Skin epidermis (tissue), 12 donors: ENCODE data around the gene ACADSB.

ENCODE experiments used
- H3K27ac ChIP-seq, 21 experiments: fragments of 200-600 bp; sonication (generic) in 11 of 21; one replicate each; pipeline ENCODE4 v1.5.0; 2020; ENCODE audit warnings: mild to moderate bottlenecking in 3 of 21, inconsistent platforms in 2 of 21, moderate library complexity in 2 of 21
- H3K4me3 ChIP-seq, 7 experiments: fragments of 200-600 bp; sonication (generic) in 2 of 7; one replicate each; pipeline ENCODE4 v1.5.0; 2020; ENCODE audit warnings: inconsistent platforms in 2 of 7, mild to moderate bottlenecking in 2 of 7, moderate library complexity in 1 of 7

Gene ACADSB

DNA sequence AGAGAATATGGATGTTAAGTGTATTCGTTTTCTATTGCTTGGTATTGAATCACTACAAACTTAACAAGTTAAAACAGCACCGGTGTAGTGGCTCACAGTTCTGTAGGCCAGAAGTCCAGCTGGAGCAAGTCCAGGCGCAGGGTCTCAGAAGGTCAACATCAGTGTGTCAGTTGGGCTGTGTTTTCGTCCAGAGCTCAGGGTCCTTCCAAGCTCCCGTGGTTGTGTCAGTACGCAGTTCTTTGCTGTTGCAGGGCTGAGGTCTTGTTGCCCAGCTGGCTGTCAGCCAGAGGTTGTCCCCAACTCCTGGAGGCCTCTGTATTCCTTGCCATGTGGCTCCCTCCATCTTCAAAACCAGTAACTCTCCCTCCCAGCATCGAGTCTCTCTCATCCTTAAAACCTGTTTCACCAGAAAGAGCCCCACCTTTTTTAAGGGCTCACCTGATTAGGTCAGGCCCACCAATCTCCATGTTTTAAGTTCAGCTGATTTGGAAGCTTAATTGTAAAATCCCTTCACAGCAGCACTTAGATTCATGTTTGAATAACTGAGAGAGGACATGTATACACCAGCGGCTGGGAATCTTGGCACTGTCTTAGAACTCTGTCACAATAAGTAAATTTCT is 26.8 kb downstream of the ACADSB start:
- no peak overlapping the region for H3K27ac ChIP-seq
- H3K4me3 ChIP-seq, result no peak overlapping the region

DNA sequence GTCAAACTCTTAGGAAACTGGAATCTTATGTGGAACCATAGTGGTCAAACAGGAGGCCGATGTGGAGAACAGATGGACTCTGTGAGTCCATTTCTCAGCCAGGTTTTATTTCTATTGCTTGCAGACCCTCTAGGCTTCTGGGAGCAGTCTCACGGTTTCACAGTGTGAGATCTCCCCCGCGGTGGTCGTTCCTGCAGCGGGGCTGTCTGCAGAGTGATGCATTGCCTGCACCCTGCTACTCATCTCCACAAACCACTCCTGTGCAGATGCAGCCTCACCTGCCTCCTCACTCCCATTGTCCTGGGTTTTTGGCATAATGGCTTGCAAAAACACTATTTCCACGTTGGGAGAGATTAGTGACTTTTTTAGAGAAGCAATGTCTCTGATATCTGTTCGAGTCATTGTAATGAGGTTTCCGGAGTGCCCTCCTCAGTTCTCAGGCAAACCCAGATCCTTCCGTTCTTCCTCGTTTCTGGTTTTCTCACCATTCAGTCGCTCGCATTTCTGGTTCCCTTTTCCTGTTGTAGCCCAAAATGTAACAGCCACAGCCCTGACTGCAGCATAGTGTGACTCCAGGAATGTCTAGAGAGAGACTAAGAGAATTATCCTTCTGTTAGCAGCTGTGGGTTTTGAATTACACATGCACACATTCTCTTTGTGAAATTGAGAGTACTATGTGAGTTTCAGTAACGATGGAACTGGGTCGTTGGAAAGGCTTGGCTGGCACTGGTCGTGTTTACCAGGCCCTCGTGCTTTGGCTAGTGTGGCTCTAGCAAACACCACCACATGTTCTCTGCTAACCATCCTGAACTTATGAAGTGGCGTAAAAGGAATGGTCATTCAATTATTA is 30.2 kb downstream of the ACADSB start:
- no peak overlapping the region for H3K4me3 ChIP-seq
- no peak overlapping the region for H3K27ac ChIP-seq

DNA sequence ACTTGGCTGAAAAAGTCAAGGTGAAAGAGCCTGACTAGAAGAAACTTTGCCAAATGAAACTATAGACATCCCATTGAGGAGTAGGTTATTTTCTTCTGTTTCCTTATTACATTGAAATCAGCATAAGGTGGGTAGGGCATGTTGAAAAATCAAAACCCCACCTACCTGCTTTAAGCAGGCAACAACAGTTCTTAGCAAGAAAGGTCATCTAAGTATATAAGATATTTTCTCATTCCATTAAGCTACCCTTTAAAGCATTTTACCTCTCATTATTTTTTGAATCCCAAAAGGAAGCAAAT is 30.8 kb downstream of the ACADSB start:
- no peak overlapping the region for H3K27ac ChIP-seq
- no peak overlapping the region for H3K4me3 ChIP-seq

DNA sequence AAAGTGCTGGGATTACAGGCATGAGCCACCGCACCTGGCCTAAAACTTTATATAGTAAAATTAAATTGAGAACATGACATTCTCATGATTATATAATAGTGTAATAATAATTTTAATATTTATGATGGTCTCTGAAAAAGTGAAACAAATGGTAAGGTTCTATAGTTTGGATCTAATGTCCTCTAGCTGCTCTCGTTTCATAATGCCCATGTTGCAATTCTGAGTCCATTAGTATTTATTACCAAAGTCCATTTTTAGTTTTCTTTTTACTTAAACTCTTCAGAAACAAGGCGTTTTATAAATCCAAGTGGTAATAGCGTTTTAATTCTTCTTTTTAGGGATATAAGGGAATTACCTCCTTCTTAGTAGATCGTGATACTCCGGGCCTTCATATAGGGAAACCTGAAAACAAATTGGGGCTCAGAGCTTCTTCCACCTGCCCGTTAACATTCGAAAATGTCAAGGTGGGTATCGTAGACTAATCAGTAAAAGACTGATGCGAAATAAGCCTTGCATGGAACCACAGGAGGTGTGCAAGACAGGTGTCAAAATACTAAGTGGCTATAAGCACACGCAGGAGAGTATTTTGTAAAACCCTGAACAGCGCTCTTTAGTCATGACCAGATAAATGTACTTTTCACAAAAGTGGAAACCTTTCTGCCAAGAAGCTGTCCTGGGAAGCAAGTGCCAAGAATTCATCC is 34.1 kb downstream of the ACADSB start:
- H3K27ac ChIP-seq, result no peak overlapping the region
- H3K4me3 ChIP-seq, result no peak overlapping the region

DNA sequence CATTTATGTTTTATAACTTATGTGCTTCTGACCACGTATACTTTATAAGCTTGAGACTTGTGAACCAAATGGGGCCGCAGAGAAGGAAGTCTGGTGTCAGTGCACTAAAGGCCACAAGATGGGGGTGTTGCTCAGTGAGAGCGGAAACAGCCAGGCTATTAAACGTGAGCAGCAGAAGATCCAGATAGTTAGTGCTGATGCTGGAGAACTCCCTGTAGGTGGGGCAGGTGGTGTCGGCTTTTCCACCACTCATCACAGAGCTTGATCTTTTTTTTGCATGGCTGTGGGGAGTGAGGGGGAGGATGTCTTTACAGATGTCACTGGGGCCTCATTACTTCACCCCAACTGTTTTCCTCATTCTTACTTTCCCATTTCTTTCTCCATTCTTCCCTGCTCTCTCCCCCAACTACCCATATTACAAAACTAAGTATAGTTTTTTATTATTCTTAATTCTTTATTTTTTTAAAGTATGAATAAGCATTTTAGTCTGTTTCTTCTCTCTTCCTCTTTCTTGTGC is 34.7 kb downstream of the ACADSB start:
- H3K4me3 ChIP-seq, result no peak overlapping the region
- H3K27ac ChIP-seq, result no peak overlapping the region

DNA sequence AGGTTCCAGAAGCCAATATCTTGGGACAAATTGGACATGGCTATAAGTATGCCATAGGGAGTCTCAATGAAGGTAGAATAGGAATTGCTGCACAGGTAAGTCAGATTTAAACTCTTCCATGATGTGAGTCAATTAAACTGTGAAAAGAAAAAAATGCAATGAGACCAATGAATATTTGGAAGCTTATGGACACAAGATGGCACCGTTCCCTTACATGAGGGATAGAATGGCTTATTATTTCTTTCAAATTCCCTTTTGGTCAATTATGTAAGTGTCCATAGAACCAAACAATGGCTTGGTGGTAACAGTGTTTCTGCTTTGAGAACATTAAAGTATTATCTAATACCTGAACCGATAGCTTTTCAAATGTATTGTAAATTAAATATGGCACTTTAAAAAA is 35.6 kb downstream of the ACADSB start:
- H3K4me3 ChIP-seq, result no peak overlapping the region
- H3K27ac ChIP-seq, result no peak overlapping the region

DNA sequence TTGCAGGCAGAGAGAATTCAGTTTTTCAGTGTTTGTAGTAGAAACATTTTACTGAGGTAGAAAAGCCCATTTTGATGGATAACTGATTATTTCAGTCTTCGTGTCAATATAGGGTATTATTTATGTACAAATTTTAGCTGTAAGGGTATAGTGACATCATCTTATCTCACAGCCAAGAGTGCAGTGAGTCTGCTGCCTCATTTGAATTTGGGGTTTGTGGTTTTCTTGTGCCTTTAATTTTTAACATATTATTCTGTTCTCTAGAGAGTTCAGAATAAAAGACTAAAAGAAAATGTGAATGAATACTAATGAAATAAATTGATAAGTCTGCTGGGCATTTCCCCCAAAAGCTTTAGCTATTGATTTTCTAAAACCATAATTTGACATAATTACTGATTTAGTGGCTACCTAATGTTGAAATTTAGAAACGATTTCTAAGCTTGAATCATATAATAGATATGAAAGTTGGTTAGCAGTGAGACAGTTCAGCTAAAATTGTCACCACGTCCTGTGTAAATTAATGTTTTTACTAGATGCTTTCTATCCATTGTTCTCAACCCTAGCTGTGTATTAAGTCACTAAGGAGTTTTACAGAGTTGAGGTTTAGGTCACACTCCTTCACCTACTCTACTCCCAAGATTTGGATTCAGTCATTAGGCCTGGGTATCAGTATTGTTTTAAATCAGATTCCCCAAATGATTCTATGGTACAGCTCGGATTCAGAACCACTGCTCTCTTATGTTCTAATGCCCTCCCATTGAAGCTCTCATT is 37.3 kb downstream of the ACADSB start:
- H3K27ac ChIP-seq, result no peak overlapping the region
- no peak overlapping the region for H3K4me3 ChIP-seq

DNA sequence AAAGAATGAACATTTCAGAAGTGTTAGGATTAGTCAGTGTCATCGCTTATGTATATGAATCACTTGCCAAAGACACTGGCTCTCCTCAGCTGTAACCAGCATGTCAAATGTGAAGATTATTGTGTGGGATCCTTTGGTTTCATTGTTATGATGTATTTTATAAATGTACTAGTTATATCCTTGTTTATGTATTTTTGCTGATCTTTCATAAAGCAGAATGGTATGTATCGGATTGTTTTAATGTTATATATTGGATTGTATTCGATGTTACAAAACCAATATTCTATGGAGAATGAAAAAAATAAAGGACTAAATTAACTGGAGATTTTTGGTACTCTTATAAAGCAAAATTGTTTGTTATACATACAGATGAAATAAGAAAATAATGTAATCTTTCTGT is 49.2 kb downstream of the ACADSB start:
- H3K4me3 ChIP-seq, result no peak overlapping the region
- no peak overlapping the region for H3K27ac ChIP-seq

DNA sequence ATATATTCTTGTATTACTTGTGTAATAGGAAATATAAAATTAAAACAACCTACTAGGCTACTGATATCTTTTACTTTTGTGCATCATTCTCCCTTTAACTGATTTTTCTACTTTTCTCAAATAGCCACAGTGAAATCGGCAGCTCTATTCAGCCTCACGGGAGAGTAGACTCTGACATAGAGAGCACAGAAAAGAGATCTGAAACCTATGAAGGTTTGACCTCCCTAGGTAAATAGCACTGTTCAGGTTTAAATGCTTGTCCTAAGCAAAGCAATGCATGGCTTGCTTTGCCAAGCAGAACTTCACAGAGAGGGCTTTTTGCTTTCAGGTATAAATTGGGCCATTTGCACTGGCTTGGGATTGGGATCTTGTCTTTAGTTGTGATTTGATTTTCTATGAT is 53.1 kb downstream of the ACADSB start:
- Histone ChIP-seq H3K27ac (no peak overlapping the region), H3K4me3 (no peak overlapping the region)

DNA sequence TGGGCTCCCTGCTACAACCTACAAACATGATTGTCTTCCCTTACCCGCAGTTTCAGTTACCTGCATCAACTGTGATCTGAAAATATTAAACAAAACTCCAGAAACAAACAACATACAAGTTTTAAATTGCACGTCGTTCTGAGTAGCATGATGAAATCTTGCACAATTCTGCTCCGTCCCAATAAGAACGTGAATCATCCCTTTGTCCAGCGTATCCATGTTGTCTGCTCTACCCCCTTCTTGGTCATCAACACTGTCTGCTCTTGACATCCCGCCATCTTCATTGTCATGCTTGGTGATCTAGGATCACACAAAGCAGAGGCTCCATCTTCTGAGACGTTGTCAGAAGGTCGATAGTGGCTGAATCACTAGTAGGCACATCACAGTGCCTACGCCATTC is 53.9 kb downstream of the ACADSB start:
- Histone ChIP-seq H3K4me3 (no peak overlapping the region), H3K27ac (no peak overlapping the region)

DNA sequence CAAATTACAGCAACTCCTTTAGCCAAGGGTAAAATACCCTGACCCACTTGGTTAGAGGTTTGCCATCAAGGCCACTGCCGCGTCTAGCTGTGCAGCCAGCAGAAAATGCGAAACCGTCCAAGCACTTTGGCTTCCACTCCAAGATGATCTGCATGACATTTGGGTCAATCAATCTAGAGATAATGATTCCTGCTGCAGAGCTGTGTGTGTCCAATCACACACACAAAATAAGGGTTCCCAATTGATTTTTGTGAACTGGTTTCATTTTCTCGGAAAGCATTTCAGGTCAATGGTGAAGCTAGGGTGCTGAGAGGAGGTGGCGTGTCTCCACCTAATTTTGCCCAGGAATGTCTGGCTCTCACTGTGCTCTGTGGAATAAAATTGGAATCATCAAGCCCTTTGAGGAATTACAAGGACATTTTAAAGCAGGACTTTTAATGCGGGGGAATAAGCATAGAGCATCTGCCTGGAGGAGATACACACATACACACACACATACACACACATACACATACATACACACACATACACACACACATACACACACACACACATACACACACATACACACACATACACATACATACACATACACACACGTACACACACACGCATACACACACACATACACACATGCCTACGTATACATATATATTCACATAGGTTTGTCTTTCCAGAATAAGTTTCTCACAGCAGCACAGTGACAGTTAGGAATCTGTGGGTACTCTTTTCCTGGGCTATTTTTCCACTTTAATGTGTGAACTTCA is 59.5 kb downstream of the ACADSB start:
- Histone ChIP-seq H3K4me3 (no peak overlapping the region), H3K27ac (no peak overlapping the region)

DNA sequence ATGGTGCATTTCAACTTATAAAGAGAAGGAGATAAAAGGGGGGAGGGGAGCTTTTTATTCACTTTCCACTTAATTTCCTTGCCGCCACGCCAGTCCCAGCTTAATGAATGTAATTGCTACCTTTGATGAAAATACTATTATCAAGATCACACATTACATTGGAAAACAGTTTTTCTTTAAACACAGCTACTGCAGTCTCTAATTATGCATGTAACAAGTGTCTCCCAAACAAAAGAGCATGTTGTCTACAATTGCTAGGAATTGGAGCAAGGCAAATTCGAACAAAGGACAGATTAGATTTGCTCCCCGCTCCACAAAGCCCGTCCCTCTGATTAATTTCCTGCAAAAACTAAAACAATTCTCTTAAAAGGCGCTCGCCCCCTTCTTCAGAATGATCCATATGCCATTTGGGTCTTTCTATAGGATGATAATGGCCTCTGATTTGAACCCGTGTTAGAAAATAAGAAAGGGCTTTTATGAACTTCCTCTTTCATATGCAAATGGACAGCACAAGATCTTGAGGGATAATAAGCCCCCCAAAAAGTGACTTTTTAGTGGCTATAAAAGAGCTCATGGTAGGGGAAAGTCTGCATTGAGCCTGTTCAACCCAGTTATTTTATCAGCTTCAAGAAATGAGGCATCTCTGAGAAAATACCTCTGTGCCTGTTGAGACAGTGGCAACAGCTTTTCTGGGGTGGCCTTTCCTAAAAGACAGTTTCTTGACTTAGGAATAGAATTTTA is 60.6 kb downstream of the ACADSB start:
- Histone ChIP-seq H3K4me3 (no peak overlapping the region), H3K27ac (no peak overlapping the region)

DNA sequence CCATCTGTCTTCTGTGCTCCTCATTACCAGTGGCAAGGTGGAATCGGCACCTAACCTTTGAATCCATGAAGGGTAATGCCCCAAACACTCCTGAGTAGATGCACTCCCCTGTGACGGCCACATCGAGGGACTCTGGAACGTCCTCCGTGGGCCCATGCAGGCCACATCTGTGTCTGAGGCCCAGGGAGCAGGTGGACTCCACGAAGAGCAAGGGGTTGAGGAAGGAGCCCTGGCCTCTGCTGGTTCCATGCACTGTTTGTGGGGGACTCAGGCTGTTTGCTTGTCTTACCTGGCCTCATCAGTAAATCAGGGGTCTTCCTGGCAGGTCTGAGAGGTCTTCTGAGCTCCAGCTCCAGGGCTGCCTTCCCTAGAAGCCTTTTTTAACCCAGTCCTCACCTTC is 64.4 kb downstream of the ACADSB start:
- no peak overlapping the region for H3K27ac ChIP-seq
- H3K4me3 ChIP-seq, result no peak overlapping the region

DNA sequence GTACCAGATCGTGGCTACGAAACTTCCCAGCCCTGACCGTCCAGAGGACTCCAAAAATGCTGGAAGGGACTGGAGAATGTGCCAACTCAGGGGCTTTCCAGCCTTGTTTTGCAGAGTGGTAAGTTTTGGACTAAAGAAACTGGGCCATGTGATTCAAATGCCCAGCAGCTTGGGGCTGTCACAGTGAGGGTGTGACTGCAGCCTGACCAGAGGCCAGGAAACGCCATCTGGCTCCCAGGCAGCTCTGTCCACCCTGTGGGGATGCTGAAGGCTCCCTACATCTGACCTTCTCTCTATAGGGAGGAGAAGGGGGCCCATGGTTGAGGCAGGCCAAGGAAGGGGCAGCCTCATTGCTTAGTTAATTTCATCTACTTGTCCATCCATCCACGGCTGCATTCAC is 65.4 kb downstream of the ACADSB start:
- Histone ChIP-seq H3K4me3 (no peak overlapping the region), H3K27ac (no peak overlapping the region)

DNA sequence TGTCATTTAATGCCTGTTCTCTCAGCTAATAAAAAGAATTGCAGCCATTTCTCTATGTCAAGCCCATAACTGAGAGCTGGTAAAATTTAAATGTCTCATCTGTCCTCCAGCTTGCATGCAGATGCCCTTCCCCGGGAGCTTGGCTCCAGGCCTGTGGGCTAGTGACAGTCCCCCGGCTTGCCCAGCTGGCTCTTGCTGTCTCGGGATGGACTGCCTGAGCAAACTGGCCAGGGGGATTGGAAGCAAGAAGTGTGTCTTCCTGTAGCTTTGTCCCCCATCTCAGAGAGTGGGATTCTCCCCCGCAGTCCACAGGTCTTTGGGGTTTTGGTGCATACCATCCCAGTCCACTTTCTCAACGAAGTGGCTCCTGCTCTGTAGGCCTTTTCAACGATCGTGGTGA is 73.1 kb downstream of the ACADSB start:
- H3K27ac ChIP-seq, result no peak overlapping the region
- H3K4me3 ChIP-seq, result no peak overlapping the region

DNA sequence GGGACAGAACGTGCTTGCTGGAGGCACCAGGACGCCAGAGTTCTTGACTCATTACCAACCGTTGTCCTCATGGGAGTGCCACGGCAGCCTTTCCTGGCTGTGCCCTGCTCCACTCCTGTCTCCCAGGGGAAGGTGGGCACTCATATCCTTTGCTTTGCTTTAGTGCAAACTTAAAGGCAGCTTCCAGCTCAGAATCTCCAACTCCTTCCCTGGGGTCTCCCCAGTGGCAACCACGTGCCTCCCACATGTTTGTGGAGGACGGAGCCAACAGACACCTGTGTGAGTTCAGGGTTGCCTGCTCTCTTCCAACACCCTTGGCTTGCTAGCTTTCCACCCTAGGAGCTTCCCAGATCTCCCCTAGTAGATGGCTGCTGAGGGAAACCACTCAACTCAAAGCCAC is 75.0 kb downstream of the ACADSB start:
- no peak overlapping the region for H3K27ac ChIP-seq
- H3K4me3 ChIP-seq, result no peak overlapping the region

DNA sequence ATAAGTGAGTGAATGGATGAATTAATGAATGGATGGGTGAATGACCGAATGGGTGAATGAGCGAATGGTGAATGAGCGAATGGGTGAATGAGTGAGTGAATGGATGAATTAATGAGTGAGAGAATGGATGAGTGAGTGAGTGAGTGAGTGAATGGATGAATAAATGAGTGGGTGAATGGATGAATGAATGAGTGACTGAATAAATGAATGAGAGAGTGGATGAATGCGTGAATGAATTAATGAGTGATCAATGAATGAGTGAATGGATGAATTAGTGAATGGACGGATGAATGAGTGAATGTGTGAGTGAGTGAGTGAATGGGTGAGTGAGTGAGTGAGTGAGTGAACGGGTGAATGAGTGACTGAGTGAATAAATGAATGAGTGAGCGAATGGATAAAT is 77.5 kb downstream of the ACADSB start:
- Histone ChIP-seq H3K4me3 (no peak overlapping the region), H3K27ac (no peak overlapping the region)

DNA sequence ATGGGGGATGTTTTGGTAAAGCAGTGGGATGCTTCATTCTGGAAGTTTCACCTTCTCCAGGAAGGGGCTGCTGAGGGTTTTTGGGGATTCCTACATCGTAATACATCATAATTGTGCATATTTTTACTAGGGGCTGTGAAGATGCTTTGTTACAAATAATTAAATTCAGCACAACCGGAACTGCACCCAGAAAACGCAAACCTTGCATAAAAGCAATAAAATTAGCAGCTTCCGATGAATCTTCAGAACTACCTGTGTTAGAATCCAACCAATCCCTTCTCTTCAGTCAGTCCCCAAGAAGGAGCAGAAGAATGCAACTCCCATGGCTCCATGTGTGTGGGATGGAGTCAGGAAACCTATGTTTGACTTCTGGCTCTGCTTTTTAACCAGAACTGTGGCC is 78.5 kb downstream of the ACADSB start:
- no peak overlapping the region for H3K4me3 ChIP-seq
- no peak overlapping the region for H3K27ac ChIP-seq

DNA sequence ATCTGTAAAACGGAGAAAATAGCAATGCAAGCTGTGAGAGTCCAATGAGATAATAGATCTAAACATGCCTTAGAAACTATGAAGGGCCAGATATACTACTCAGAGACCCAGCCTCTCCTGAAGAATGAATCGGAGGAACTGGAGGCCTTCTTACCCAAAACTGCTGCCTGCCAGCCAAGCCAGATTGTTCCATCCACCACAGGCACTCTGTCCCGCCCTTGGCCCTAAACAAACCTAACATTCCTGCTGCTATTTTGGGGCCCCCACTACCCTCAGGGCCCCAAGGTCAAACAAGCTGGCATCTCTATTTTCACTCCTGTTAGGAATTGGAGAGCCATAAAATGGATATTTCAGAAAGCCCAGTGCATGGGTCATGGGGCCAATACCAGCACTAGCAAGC is 79.0 kb downstream of the ACADSB start:
- Histone ChIP-seq H3K27ac (no peak overlapping the region), H3K4me3 (no peak overlapping the region)
